ENCODE results near the gene CCDC158.

DNA sequence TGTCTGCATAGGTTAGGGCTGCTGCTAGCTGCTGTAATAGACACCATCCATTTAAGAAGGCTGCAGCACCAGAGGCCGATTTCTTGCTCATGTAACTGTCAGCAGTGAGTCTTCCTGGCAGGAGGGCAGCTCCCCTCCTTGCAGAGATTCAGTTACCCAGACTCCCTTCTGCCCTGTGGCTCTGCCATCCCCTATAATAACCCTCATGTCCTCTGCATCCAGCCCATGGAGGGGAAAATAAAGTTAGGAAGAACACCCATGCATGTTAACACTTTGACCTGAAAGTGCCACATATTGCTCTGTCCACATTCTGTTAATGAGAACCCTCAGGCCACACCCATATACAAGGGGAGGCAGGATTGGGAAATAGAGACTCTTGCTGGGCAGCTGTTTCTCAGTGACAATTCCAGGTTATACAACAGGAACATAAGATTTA, 109.0 kb downstream of the CCDC158 start:
- TF ChIP-seq PBX3 (IDR thresholded peaks at IDR 0.05) (no peak), HDAC2 (IDR thresholded peaks at IDR 0.05) (no peak), POLR2A (IDR thresholded peaks at IDR 0.05; ENCODE audit: low read length) (no peak), MAFK (IDR thresholded peaks at IDR 0.05; ENCODE audit: partially characterized antibody) (no peak)
- TF ChIP-seq, protein P1, sequence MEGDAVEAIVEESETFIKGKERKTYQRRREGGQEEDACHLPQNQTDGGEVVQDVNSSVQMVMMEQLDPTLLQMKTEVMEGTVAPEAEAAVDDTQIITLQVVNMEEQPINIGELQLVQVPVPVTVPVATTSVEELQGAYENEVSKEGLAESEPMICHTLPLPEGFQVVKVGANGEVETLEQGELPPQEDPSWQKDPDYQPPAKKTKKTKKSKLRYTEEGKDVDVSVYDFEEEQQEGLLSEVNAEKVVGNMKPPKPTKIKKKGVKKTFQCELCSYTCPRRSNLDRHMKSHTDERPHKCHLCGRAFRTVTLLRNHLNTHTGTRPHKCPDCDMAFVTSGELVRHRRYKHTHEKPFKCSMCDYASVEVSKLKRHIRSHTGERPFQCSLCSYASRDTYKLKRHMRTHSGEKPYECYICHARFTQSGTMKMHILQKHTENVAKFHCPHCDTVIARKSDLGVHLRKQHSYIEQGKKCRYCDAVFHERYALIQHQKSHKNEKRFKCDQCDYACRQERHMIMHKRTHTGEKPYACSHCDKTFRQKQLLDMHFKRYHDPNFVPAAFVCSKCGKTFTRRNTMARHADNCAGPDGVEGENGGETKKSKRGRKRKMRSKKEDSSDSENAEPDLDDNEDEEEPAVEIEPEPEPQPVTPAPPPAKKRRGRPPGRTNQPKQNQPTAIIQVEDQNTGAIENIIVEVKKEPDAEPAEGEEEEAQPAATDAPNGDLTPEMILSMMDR (IDR thresholded peaks at IDR 0.05): no peak

Measured in A549 (cell line).